Left ventricle myocardium inferior (tissue), 1 donor: ENCODE measurements around the gene LAMP2. TPM values are rescaled to one million over a fixed set of nuclear protein-coding genes. Genes with fewer than 3 reads are reported as not detected.

Experiments used
- DNase-seq: peaks from one replicate; pipeline ENCODE4 v3.0.0-alpha.2; 2020
- H3K27ac ChIP-seq: fragments of 200-600 bp; replicated peaks from 2 replicates; pipeline ENCODE4 v1.8.0; 2021
- H3K27me3 ChIP-seq: fragments of 200-600 bp; 2 replicates; pipeline ENCODE4 v1.8.0; 2021; ENCODE audit warnings: low read depth
- H3K36me3 ChIP-seq: fragments of 200-600 bp; 2 replicates; pipeline ENCODE4 v1.8.0; 2021
- H3K4me1 ChIP-seq: fragments of 200-600 bp; 2 replicates; pipeline ENCODE4 v1.8.0; 2021
- H3K4me3 ChIP-seq: fragments of 200-600 bp; 2 replicates; pipeline ENCODE4 v1.8.0; 2021; ENCODE audit warnings: mild to moderate bottlenecking, moderate library complexity
- H3K9me3 ChIP-seq: fragments of 200-600 bp; replicated peaks from 2 replicates; pipeline ENCODE4 v1.8.0; 2021
- intact Hi-C: fragments of 100-400 bp; cut with micrococcal nuclease; formaldehyde crosslinking; loops from one replicate; pipeline ENCODE4 v1.11.0; 2022
- total RNA-seq: library from RNA; stranded (reverse); fragmentation: NEBNext Ultra II Directional; extraction: Animal tissue kit (Norgen Biotek cat#: 25700); gene quantifications from one replicate; pipeline ENCODE4 v1.2.1, GENCODE V29; 2021
- TF ChIP-seq, protein P1 (sequence below): fragments of 200-600 bp; IDR thresholded peaks from 2 replicates; pipeline ENCODE4 v1.8.0; 2021; ENCODE audit warnings: antibody characterized with exemption, mild to moderate bottlenecking, borderline replicate concordance
- donor health status: DM: no; HTN: yes; CAD: no; lungs with severe emphysema.

LAMP2 gene
- total RNA-seq, 1 donor from 2014 or later: 54.7 TPM

DNA sequence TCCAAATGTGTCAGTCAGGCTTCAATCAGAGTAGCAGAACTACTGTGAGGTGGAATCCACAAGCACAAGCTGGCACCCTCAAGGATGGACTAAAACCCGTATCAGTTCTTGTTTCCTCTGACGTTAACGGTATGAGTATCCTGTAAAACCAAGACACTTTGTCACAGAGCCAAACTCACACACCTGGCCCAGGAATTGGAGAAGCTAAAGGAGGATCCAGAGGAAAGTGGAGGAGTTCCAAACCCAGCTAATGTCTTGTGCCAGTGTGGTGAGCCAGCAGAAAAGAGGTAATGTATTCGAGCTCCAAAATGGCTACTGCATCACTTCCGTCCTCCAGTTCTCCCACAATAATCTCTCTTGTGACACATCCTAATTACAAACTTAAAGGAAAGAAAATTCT is 62.5 kb downstream of the LAMP2 start:
- no peak for DNase-seq
- no peaks in the 10 kb centered on the region for H3K9me3 ChIP-seq
- intact Hi-C loops: no loop called here
- TF ChIP-seq, protein P1, sequence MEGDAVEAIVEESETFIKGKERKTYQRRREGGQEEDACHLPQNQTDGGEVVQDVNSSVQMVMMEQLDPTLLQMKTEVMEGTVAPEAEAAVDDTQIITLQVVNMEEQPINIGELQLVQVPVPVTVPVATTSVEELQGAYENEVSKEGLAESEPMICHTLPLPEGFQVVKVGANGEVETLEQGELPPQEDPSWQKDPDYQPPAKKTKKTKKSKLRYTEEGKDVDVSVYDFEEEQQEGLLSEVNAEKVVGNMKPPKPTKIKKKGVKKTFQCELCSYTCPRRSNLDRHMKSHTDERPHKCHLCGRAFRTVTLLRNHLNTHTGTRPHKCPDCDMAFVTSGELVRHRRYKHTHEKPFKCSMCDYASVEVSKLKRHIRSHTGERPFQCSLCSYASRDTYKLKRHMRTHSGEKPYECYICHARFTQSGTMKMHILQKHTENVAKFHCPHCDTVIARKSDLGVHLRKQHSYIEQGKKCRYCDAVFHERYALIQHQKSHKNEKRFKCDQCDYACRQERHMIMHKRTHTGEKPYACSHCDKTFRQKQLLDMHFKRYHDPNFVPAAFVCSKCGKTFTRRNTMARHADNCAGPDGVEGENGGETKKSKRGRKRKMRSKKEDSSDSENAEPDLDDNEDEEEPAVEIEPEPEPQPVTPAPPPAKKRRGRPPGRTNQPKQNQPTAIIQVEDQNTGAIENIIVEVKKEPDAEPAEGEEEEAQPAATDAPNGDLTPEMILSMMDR: no peak
- H3K36me3 ChIP-seq: no peaks in the 10 kb centered on the region
- no peaks in the 10 kb centered on the region for H3K4me1 ChIP-seq
- H3K27me3 ChIP-seq: no peaks in the 10 kb centered on the region
- H3K27ac ChIP-seq: no peak overlapping the region
- H3K4me3 ChIP-seq: no peak overlapping the region

GRCh38 chrX:120402369-120402768 is 66.7 kb downstream of the LAMP2 start:
- intact Hi-C loops: no loop called here
- no peak overlapping the region for H3K27ac ChIP-seq
- no peak overlapping the region for H3K4me3 ChIP-seq
- no peak for DNase-seq
- H3K27me3 ChIP-seq: no peaks in the 10 kb centered on the region
- TF ChIP-seq, protein P1: no peak
- H3K36me3 ChIP-seq: no peaks in the 10 kb centered on the region
- no peaks in the 10 kb centered on the region for H3K4me1 ChIP-seq
- no peaks in the 10 kb centered on the region for H3K9me3 ChIP-seq

DNA sequence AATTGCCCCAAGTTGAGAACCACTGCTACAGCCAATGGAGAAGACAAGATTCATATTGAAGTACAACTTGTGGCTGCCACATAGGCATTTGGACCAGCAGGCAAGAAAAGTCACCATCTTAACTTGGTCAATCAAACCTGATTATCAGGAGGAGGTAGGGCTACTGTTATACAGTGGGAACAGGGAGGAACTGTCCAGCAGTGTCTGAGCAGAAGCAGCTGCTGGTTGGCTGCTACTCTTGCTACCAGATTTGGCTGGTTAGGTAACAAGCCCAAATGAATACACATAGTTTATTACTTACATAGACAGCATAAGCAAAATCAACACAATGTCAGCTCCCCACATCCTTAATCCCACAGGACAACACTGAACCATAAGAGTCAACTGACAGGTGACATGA is 67.8 kb downstream of the LAMP2 start:
- Histone ChIP-seq H3K4me1 (no peaks in the 10 kb centered on the region), H3K36me3 (no peaks in the 10 kb centered on the region), H3K9me3 (no peaks in the 10 kb centered on the region), H3K27ac (no peak overlapping the region), H3K4me3 (no peak overlapping the region), H3K27me3 (no peaks in the 10 kb centered on the region)
- intact Hi-C loops: no loop called here
- TF ChIP-seq, protein P1: no peak
- DNase-seq: no peak

GRCh38 chrX:120380699-120381098 is 88.4 kb downstream of the LAMP2 start:
- Histone ChIP-seq H3K4me3 (no peak overlapping the region), H3K27ac (no peak overlapping the region), H3K9me3 (no peaks in the 10 kb centered on the region), H3K27me3 (no peaks in the 10 kb centered on the region), H3K36me3 (no peaks in the 10 kb centered on the region), H3K4me1 (no peaks in the 10 kb centered on the region)
- DNase-seq: no peak
- intact Hi-C loops: no loop called here
- TF ChIP-seq, protein P1: peak; percentile 20

- intact Hi-C loops: no loop called here
- Histone ChIP-seq H3K36me3 (no peaks in the 10 kb centered on the region), H3K4me1 (no peaks in the 10 kb centered on the region), H3K27ac (no peak overlapping the region), H3K4me3 (no peak overlapping the region), H3K27me3 (no peaks in the 10 kb centered on the region), H3K9me3 (no peaks in the 10 kb centered on the region)
- TF ChIP-seq, protein P1: no peak
- DNase-seq: no peak
Measured at GRCh38 chrX:120379937-120380681, 89.0 kb downstream of the LAMP2 start.
